NB4 (cell line): ENCODE results near the gene LDHAL6B.

Experiments
- CTCF ChIP-seq: IDR thresholded peaks from one replicate; pipeline ENCODE4 v1.5.1; 2012; ENCODE audit warnings: low read depth, low read length
- MAX ChIP-seq: IDR thresholded peaks from 2 replicates; pipeline ENCODE4 v1.6.1; 2011; ENCODE audit warnings: low read depth, low read length
- POLR2A ChIP-seq: IDR thresholded peaks from 2 replicates; pipeline ENCODE4 v1.6.1; 2011; ENCODE audit warnings: mild to moderate bottlenecking; ENCODE audit not compliant: insufficient read length; ENCODE audit errors: extremely low read depth

GRCh38 chr15:59218710-59219109, 12.1 kb downstream of the LDHAL6B start:
- TF ChIP-seq CTCF = no peak
- no peak for TF ChIP-seq POLR2A
- TF ChIP-seq MAX = no peak
